ENCODE results near the gene PVALEF. TPM values are rescaled to one million over a fixed set of nuclear protein-coding genes. Genes with fewer than 3 reads are reported as not detected.
A peak's percentile ranks its signal among the peaks of the same experiment; 100 is the strongest.
"Not testable (repeated sequence)": the region's sequence is repeated elsewhere in the genome, so short reads cannot be mapped to it uniquely, and the experiment has no call there.

PVALEF gene
- total RNA-seq, 4 donors from 2014 or later, result not detected

DNA sequence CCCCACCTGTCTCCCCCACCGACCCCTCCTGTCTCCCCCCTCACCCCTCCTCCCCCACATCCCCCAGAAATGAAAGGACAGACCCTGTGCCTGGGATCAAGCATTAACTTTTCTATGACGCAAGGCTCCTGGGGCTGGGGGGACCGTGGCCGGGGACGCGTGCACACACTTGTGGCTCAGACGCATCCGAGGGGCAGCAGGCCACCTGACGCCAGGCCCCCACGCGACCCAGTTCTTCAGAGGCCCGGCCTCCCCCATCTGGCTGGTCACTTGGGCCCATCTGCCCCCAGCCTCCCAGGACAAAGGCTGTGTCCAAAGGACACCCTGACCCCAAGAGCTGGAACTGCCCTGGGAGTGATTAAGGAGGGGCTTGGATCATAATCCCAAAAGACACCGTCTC, 14.0 kb upstream of the PVALEF start:
- no peak overlapping the region for H3K4me3 ChIP-seq
- intact Hi-C loops (cut with DNase I; ENCODE audit: low total_unique reads), result no loop called here
- no peaks in the 10 kb centered on the region for H3K4me1 ChIP-seq
- in situ Hi-C loops (cut with MboI; ENCODE audit: low sequenced_read_pairs in 4 of 4), result no loop called here
- no peaks in the 10 kb centered on the region for H3K36me3 ChIP-seq
- ATAC-seq (no peak), DNase-seq (no peak)
- H3K27me3 ChIP-seq, result peaks cover 0 to 3% (median 0%) of the 10 kb centered on the region in 3 donors
- no peaks in the 10 kb centered on the region for H3K9me3 ChIP-seq
- TF ChIP-seq, protein P1, sequence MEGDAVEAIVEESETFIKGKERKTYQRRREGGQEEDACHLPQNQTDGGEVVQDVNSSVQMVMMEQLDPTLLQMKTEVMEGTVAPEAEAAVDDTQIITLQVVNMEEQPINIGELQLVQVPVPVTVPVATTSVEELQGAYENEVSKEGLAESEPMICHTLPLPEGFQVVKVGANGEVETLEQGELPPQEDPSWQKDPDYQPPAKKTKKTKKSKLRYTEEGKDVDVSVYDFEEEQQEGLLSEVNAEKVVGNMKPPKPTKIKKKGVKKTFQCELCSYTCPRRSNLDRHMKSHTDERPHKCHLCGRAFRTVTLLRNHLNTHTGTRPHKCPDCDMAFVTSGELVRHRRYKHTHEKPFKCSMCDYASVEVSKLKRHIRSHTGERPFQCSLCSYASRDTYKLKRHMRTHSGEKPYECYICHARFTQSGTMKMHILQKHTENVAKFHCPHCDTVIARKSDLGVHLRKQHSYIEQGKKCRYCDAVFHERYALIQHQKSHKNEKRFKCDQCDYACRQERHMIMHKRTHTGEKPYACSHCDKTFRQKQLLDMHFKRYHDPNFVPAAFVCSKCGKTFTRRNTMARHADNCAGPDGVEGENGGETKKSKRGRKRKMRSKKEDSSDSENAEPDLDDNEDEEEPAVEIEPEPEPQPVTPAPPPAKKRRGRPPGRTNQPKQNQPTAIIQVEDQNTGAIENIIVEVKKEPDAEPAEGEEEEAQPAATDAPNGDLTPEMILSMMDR (IDR thresholded peaks at IDR 0.05 in 4 of 5, conservative IDR thresholded peaks at IDR 0.05 in 1 of 5), result no peak
- no peak for TF ChIP-seq POLR2A (IDR thresholded peaks at IDR 0.05)
- no peak overlapping the region for H3K27ac ChIP-seq

DNA sequence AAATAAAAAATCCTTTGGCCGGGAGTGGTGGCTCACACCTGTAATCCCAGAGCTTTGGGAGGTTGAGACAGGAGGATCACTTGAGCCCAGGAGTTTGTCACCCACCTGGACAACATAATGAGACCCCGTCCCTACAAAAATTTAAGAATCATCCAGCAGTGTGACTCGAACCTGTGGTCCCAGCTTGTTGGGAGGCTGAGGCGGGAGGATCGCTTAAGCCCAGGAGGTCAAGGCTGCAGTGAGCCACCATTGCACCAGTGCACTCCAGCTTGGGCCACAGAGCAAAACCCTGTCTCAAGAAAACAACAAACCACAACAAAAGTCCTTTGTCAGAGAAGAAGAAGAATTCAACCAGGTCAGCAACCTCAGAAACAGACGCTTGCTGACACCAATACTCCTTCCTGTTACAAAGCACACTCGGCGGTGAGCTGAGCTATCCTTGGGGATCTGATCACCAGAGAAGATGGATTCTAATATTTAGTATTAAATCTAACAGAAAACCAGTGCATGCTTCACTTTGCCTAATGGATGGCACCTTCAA, 12.9 kb upstream of the PVALEF start:
- Histone ChIP-seq H3K4me1 (no peaks in the 10 kb centered on the region), H3K9me3 (no peaks in the 10 kb centered on the region), H3K36me3 (no peaks in the 10 kb centered on the region), H3K4me3 (no peak overlapping the region), H3K27ac (no peak overlapping the region), H3K27me3 (peaks cover 0 to 3% (median 0%) of the 10 kb centered on the region in 3 donors)
- no peak for TF ChIP-seq POLR2A (IDR thresholded peaks at IDR 0.05)
- TF ChIP-seq, protein P1 (IDR thresholded peaks at IDR 0.05 in 4 of 5, conservative IDR thresholded peaks at IDR 0.05 in 1 of 5), result no peak
- ATAC-seq, result no peak
- in situ Hi-C loops (cut with MboI; ENCODE audit: low sequenced_read_pairs in 4 of 4) (no loop called here), intact Hi-C loops (cut with DNase I; ENCODE audit: low total_unique reads) (no loop called here)
- DNase-seq, result no peak

DNA sequence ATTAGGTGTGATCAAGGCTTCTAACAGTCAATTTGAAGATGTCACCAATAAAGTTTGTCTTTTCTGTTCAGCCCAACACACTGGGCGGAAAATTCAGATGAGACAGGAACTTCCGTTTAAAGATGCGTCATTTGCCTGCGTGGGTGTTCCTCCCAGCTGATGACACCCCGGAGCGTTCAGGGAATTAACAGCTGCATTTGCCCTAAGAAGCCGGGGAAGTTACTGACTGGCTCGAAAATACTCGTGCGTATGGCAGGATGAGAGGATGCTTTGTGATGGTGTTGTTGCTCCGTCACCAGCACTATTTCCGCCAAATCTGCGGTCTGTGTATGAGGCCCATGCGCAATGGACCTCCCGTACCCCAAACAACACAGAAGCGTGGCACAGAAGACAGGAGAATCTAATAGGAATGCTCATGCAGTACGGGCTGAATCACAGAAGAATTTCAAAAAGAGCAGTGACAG, 11.9 kb upstream of the PVALEF start:
- H3K27me3 ChIP-seq, result peaks cover 0 to 3% (median 0%) of the 10 kb centered on the region in 3 donors
- peak in 1 of 2 donors; percentile 56 for ATAC-seq
- H3K27ac ChIP-seq, result no peak overlapping the region
- intact Hi-C loops (cut with DNase I; ENCODE audit: low total_unique reads) (no loop called here), in situ Hi-C loops (cut with MboI; ENCODE audit: low sequenced_read_pairs in 4 of 4) (no loop called here)
- H3K4me3 ChIP-seq, result no peak overlapping the region
- no peaks in the 10 kb centered on the region for H3K9me3 ChIP-seq
- H3K4me1 ChIP-seq, result no peaks in the 10 kb centered on the region
- TF ChIP-seq, protein P1 (IDR thresholded peaks at IDR 0.05 in 4 of 5, conservative IDR thresholded peaks at IDR 0.05 in 1 of 5), result no peak
- peak in 1 of 2 donors; percentile 11 for TF ChIP-seq POLR2A (IDR thresholded peaks at IDR 0.05)
- DNase-seq, result peak in 1 of 2 donors; percentile 32
- no peaks in the 10 kb centered on the region for H3K36me3 ChIP-seq

DNA sequence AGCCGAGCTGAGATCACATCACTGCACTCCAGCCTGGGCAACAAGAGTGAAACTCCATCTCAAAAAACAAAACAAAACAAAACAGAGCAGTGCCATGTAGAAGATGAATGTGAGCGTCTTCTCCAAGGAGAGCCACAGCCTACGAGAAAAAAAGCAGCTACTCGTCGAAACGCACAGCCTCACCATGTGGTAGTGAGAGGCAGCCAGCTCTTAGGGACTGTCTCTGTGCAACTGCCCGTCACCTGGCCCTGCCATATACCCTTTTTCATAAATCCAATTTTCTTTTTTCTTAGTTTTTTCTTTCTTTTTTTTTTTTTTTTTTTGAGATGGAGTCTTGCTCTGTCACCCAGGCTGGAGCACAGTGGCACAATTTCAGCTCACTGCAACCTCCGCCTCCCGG, 11.3 kb upstream of the PVALEF start:
- ATAC-seq, result not testable (repeated sequence)

DNA sequence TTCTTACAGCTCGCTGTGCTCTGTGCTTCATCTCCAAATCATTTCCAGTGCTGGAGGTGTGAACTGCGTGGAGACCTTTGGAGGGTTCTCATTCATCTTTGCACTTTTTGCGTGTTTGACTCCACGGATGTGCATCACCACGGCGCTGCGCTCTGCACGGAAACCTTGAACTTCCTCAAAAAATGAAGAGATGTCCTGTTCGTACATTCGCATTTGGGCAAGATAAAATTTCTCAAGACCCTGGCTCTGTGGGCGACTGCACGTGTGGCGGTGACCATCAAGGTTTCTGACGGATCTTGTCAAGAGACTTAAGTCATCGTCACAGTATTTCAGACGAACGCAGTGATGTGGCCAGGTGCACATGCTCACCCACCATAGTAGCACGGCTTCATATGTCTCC, 10.3 kb upstream of the PVALEF start:
- Histone ChIP-seq H3K36me3 (no peaks in the 10 kb centered on the region), H3K4me1 (no peaks in the 10 kb centered on the region), H3K4me3 (no peak overlapping the region), H3K27me3 (peaks cover 0 to 3% (median 0%) of the 10 kb centered on the region in 3 donors), H3K27ac (no peak overlapping the region), H3K9me3 (no peaks in the 10 kb centered on the region)
- intact Hi-C loops (cut with DNase I; ENCODE audit: low total_unique reads), result no loop called here
- TF ChIP-seq, protein P1 (IDR thresholded peaks at IDR 0.05 in 4 of 5, conservative IDR thresholded peaks at IDR 0.05 in 1 of 5), result no peak
- no peak for TF ChIP-seq POLR2A (IDR thresholded peaks at IDR 0.05)
- in situ Hi-C loops (cut with MboI; ENCODE audit: low sequenced_read_pairs in 4 of 4), result no loop called here
- ATAC-seq (no peak), DNase-seq (no peak)

More for the DNA sequence above, 11.3 kb upstream of the PVALEF start:
- H3K27ac ChIP-seq; H3K9me3 ChIP-seq; DNase-seq; intact Hi-C loops (cut with DNase I; ENCODE audit: low total_unique reads); H3K4me1 ChIP-seq; H3K27me3 ChIP-seq; H3K4me3 ChIP-seq; in situ Hi-C loops (cut with MboI; ENCODE audit: low sequenced_read_pairs in 4 of 4); H3K36me3 ChIP-seq: not testable (repeated sequence)
